B cell (primary cell): ENCODE results near the gene KNSTRN.

ENCODE experiments used
- CTCF ChIP-seq: fragments of 200-600 bp; IDR thresholded peaks from one replicate; pipeline ENCODE4 v1.8.0; 2022; ENCODE audit warnings: antibody characterized with exemption, mild to moderate bottlenecking
- EZH2 ChIP-seq: IDR thresholded peaks from 2 replicates; pipeline ENCODE4 v1.6.1; 2012; ENCODE audit warnings: borderline replicate concordance, low read depth, mild to moderate bottlenecking, moderate library complexity, low read length; ENCODE audit not compliant: insufficient read depth, poor library complexity, severe bottlenecking

GRCh38 chr15:40343512-40343911 lies 39.0 kb upstream of the KNSTRN start:
- no peak for TF ChIP-seq CTCF
- no peak for TF ChIP-seq EZH2
